ENCODE data around the gene CLDND2. TPM values are rescaled to one million over a fixed set of nuclear protein-coding genes. Genes with fewer than 3 reads are reported as not detected.
"Not testable (repeated sequence)": the region's sequence is repeated elsewhere in the genome, so short reads cannot be mapped to it uniquely, and the experiment has no call there.

The CLDND2 gene
- 16.2 and 23.2 TPM in 2 replicates for total RNA-seq

GRCh38 chr19:51368366-51369282 lies at the start of gene CLDND2:
Gene CLDND2, minus strand, starts transcription at chr19:51369003. Its CDS starts 426 bp downstream, at chr19:51368577.
- no peaks in the 10 kb centered on the region for H3K27me3 Mint-ChIP-seq (ENCODE audit: insufficient read depth)
- H3K36me3 Mint-ChIP-seq (ENCODE audit: low read depth): peaks cover 25% of the 10 kb centered on the region
- intact Hi-C loops (cut with micrococcal nuclease): loop anchor here (5.0 kb wide), 1 partner anchor 39 kb away; no protein-coding TSS in a partner anchor
- no peak for DNase-seq (ENCODE audit: low spot score)
- H3K4me3 Mint-ChIP-seq: peak within 1 kb of the TSS; percentile 98
- H3K27ac Mint-ChIP-seq: peak within 1 kb of the TSS; percentile 96
- H3K4me1 Mint-ChIP-seq (ENCODE audit: low read depth): peaks cover 68% of the 10 kb centered on the region
- no peaks in the 10 kb centered on the region for H3K9me3 Mint-ChIP-seq

GRCh38 chr19:51417810-51418157 lies 49.0 kb upstream of the CLDND2 start:
- no peaks in the 10 kb centered on the region for H3K36me3 Mint-ChIP-seq (ENCODE audit: low read depth)
- no peak for DNase-seq (ENCODE audit: low spot score)
- peak overlapping the region; percentile 29 for H3K27ac Mint-ChIP-seq
- intact Hi-C loops (cut with micrococcal nuclease): loop anchor here (1.0 kb wide), 2 partner anchors 22 to 98 kb away; no protein-coding TSS in a partner anchor
- no peaks in the 10 kb centered on the region for H3K9me3 Mint-ChIP-seq
- no peak overlapping the region for H3K4me3 Mint-ChIP-seq
- H3K4me1 Mint-ChIP-seq (ENCODE audit: low read depth): peaks cover 12% of the 10 kb centered on the region
- peaks cover 19% of the 10 kb centered on the region for H3K27me3 Mint-ChIP-seq (ENCODE audit: insufficient read depth)

DNA sequence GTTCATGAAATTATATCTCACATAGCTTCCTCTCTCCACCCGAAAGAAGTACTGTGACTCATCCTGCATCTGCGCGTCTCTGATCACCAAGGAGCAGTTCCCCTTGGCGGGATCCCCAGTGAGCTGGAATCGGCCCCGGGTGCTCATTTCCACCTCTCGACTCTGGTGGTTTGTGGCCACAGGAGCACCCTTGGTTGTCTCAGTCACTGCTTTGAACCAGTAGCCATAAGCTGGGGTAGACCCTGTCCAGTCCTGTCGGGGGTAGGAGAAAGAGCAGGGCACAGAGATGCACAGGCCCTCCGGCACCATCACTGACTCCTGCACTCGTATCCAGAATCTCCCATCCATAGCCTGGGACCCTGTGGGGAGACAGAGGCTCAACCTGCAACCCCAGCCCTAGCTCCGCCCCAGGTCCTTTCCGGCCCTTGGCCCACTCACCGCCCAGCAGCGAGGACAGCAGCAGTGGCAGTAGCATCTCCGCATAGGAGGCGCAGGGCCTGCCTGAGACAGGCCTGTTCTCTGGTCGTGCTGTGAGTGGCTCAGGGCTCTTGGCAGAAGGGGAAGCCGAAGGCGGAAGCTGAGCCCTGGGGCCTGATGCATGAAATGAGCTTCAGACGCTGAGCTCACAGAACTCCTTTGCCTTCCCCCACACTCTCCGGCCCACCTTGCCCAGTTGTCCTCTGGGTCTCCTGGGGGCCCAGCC lies 48.5 kb upstream of the CLDND2 start, which contains the start of gene SIGLEC10:
Gene SIGLEC10, minus strand, starts transcription at position 536 of the 703 bp plus-strand sequence. Its CDS starts 61 bp downstream, at position 475.
- Mint-ChIP-seq H3K4me3 (peak within 1 kb of the TSS; percentile 16), H3K27me3 (ENCODE audit: insufficient read depth) (peaks cover 14% of the 10 kb centered on the region), H3K36me3 (ENCODE audit: low read depth) (no peaks in the 10 kb centered on the region), H3K27ac (peak within 1 kb of the TSS; percentile 29), H3K9me3 (no peaks in the 10 kb centered on the region), H3K4me1 (ENCODE audit: low read depth) (peaks cover 12% of the 10 kb centered on the region)
- DNase-seq (ENCODE audit: low spot score): peak; percentile 2
- intact Hi-C loops (cut with micrococcal nuclease): loop anchor here (1.0 kb wide), 2 partner anchors 22 to 98 kb away; no protein-coding TSS in a partner anchor

GRCh38 chr19:51416422-51416821 lies 47.6 kb upstream of the CLDND2 start:
- H3K4me1 Mint-ChIP-seq (ENCODE audit: low read depth); H3K36me3 Mint-ChIP-seq (ENCODE audit: low read depth); intact Hi-C loops (cut with micrococcal nuclease); H3K9me3 Mint-ChIP-seq; H3K4me3 Mint-ChIP-seq; H3K27ac Mint-ChIP-seq; DNase-seq (ENCODE audit: low spot score): not testable (repeated sequence)
- peaks cover 11% of the 10 kb centered on the region for H3K27me3 Mint-ChIP-seq (ENCODE audit: insufficient read depth)

DNA sequence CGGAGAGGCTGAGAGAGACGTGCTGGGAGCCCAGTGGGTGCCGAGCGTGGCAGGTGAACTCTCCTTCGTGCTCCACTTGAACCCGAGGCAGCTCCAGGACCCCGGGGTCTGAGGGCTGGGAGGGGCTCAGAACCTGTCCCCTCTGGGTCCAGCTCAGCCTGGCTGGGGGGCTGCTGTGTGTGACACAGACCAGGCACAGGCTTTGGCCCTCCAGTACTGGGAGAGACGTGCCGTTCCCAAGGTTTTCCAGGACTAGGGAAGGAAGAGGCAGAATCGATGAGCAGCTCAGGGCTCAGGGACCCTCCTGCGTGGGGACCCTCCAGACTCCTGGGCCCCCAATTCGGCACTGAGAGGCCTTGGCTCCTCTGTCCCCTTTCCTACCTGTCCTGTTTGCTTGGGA lies 46.4 kb upstream of the CLDND2 start:
- Mint-ChIP-seq H3K4me3 (no peak overlapping the region), H3K4me1 (ENCODE audit: low read depth) (peaks cover 8% of the 10 kb centered on the region), H3K36me3 (ENCODE audit: low read depth) (no peaks in the 10 kb centered on the region), H3K9me3 (no peaks in the 10 kb centered on the region), H3K27me3 (ENCODE audit: insufficient read depth) (peaks cover 7% of the 10 kb centered on the region), H3K27ac (no peak overlapping the region)
- intact Hi-C loops (cut with micrococcal nuclease): no loop called here
- DNase-seq (ENCODE audit: low spot score): no peak

DNA sequence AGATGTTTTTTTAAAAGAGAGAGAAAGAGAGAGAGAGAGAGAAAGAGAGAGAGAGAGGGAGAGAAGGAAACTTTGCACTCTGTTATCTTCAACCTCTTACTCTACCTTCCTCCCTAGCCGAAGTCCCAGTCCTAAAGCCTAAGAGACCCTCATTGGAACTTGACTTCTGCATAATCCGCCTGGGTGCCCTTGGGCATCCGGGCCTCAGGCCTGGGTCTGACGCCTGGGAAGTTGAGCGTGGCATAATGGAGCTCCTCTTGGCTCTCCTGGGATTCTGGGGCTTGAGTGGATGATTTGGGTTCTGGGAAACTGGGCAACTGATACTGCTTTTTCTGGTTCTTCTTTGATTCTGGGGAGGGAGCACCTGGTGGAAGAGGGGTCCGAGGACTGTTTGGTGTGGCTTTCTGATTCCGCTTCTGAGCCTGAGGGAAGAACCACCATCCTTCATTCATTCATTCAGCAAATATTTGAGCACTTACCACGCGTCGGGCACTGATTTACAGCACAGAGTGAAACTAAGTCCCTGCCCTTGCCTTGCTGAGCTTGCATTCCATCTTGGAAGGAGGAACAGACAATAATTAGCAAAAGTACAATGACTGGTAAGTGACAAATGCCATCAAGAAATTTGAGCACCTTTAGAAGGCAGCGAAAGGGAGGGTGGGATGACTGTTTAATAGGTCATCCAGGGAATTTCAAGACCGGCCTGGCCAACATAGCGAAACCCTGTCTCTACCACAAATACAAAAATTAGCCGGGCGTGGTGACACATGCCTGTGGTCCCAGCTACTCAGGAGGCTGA lies 42.3 kb upstream of the CLDND2 start:
- H3K36me3 Mint-ChIP-seq (ENCODE audit: low read depth): no peaks in the 10 kb centered on the region
- H3K4me3 Mint-ChIP-seq: no peak overlapping the region
- H3K27me3 Mint-ChIP-seq (ENCODE audit: insufficient read depth): peaks cover 1% of the 10 kb centered on the region
- peaks cover 7% of the 10 kb centered on the region for H3K4me1 Mint-ChIP-seq (ENCODE audit: low read depth)
- intact Hi-C loops (cut with micrococcal nuclease): no loop called here
- H3K9me3 Mint-ChIP-seq: no peaks in the 10 kb centered on the region
- no peak overlapping the region for H3K27ac Mint-ChIP-seq
- no peak for DNase-seq (ENCODE audit: low spot score)

DNA sequence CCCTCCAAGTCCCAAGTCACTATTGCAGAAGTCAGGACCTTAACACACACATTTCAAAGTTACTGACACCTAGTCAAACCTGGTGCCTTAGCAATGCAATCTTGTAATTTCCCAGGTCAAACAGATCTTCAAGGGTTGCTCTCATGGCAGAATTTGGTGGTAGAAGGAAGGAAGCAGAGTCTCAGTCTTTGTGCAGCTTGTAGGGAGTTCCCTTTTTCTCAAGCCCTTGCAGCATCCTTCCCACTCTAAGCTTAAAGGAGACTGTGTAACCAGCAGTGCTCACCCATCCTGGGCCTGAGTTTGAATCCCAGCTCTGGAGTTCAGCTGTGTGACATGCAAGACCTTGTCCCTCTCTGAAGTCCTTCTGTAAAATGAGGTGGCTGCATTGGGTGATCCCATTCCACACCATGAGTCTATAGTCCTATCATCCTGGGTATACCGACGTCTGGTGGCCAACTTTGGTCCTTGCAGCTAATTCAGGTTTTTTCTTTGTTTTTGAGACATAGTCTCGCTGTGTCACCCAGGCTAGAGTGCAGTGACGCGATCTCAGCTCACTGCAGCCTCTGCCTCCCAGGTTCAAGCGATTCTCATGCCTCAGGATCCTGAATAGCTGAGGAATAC lies 38.8 kb upstream of the CLDND2 start:
- Mint-ChIP-seq H3K27ac (no peak overlapping the region), H3K36me3 (ENCODE audit: low read depth) (peaks cover 4% of the 10 kb centered on the region), H3K4me1 (ENCODE audit: low read depth) (peaks cover 7% of the 10 kb centered on the region), H3K9me3 (peaks cover 8% of the 10 kb centered on the region), H3K4me3 (no peak overlapping the region), H3K27me3 (ENCODE audit: insufficient read depth) (peaks cover 1% of the 10 kb centered on the region)
- peak; percentile 12 for DNase-seq (ENCODE audit: low spot score)
- intact Hi-C loops (cut with micrococcal nuclease): loop anchor here (1.0 to 5.0 kb wide), 3 partner anchors 9 to 68 kb away; partner anchors contain the start of genes CLDND2 and ETFB

DNA sequence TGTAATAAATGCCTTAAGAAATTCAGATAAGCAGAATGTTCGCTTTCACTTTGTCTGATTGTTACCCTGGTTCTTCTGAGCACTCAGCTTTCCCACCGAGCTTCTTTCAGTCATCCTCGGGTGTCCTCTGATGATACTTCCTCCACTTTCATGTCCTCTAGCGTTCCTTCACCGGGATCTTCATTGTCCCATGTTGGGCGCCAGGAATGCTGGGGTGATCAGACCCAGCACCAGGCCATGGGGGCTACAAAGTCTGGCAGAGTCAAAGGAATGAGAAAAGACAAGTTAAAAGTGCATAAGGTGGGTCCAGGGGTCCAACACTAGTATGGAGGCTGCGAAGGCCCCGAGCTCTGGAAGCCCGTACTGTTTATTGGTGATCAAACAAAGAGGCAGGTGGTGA lies 33.3 kb upstream of the CLDND2 start:
- Mint-ChIP-seq H3K27me3 (ENCODE audit: insufficient read depth) (no peaks in the 10 kb centered on the region), H3K4me3 (no peak overlapping the region), H3K36me3 (ENCODE audit: low read depth) (peaks cover 10% of the 10 kb centered on the region), H3K4me1 (ENCODE audit: low read depth) (peaks cover 9% of the 10 kb centered on the region), H3K27ac (no peak overlapping the region), H3K9me3 (peaks cover 16% of the 10 kb centered on the region)
- no peak for DNase-seq (ENCODE audit: low spot score)
- intact Hi-C loops (cut with micrococcal nuclease): no loop called here

DNA sequence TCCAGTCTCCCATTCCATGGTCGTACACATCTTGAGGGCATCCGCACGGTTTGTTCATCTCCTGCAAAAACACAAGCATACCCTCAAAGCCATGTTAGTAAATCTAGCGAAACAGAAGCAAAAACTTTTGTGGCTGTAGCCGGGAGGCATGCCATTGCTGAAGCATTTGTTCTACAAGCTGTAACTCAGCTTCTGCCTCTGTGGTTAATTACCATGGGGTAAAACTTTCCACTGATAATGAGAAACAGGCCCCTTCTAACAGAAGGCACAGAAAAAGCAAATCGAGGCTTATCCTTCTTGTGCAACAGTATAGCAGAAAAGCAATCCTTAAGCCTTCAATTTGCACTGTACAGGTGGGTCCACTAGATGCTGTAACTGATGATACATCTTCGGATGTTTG lies 31.1 kb upstream of the CLDND2 start:
- H3K9me3 Mint-ChIP-seq: peaks cover 16% of the 10 kb centered on the region

DNA sequence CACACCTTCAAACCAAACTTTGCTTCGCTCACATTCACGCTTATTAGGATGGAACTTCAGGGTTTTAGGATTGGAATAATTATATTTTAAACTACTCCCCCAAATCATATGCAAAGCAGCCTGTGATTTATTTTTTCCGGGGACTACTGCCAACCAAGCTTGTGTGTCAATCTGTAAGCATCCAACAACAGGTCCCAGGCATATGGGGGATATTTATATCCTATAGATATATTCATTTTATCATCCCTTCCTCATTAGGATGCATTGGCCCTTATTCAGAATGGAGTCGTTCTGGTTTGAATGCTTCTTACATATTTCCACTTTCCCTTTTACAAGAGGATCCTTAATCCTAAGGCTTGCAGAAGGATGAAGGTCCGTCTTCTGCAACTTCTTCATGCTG lies 30.4 kb upstream of the CLDND2 start:
- no peak overlapping the region for H3K4me3 Mint-ChIP-seq
- H3K9me3 Mint-ChIP-seq: peaks cover 16% of the 10 kb centered on the region
- no peak overlapping the region for H3K27ac Mint-ChIP-seq
- no peak for DNase-seq (ENCODE audit: low spot score)
- intact Hi-C loops (cut with micrococcal nuclease): no loop called here
- peaks cover 10% of the 10 kb centered on the region for H3K36me3 Mint-ChIP-seq (ENCODE audit: low read depth)
- no peaks in the 10 kb centered on the region for H3K27me3 Mint-ChIP-seq (ENCODE audit: insufficient read depth)
- peaks cover 30% of the 10 kb centered on the region for H3K4me1 Mint-ChIP-seq (ENCODE audit: low read depth)

More for the DNA sequence above, 31.1 kb upstream of the CLDND2 start:
- H3K36me3 Mint-ChIP-seq (ENCODE audit: low read depth): peaks cover 10% of the 10 kb centered on the region
- H3K27ac Mint-ChIP-seq; intact Hi-C loops (cut with micrococcal nuclease); H3K4me3 Mint-ChIP-seq; H3K27me3 Mint-ChIP-seq (ENCODE audit: insufficient read depth); DNase-seq (ENCODE audit: low spot score): not testable (repeated sequence)
- H3K4me1 Mint-ChIP-seq (ENCODE audit: low read depth): peaks cover 24% of the 10 kb centered on the region

GRCh38 chr19:51398096-51398704 lies 29.4 kb upstream of the CLDND2 start:
- no peak overlapping the region for H3K4me3 Mint-ChIP-seq
- H3K4me1 Mint-ChIP-seq (ENCODE audit: low read depth): peaks cover 37% of the 10 kb centered on the region
- no peak overlapping the region for H3K27ac Mint-ChIP-seq
- H3K27me3 Mint-ChIP-seq (ENCODE audit: insufficient read depth): no peaks in the 10 kb centered on the region
- H3K36me3 Mint-ChIP-seq (ENCODE audit: low read depth): peaks cover 6% of the 10 kb centered on the region
- no peak for DNase-seq (ENCODE audit: low spot score)
- intact Hi-C loops (cut with micrococcal nuclease): loop anchor here (1.0 kb wide), 4 partner anchors 9 to 259 kb away; no protein-coding TSS in a partner anchor
- peaks cover 13% of the 10 kb centered on the region for H3K9me3 Mint-ChIP-seq

DNA sequence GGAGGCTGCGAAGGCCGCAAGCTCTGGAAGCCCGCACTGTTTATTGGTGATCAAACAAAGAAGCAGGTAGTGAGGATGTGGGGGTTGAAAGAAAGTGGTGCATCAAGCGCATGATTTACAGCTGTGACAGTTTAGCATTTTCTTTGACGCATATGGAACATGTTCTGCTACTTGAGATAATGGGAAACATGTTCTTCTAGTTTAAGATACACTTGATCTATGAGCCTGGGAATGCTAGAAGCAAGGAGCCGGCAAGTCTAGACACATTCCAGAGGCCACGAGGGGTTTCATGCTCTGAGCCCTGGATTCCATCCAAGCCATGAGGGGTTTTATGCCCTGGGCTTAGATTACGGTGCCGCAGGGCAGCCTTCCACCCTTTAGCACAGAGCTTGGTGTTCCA lies 28.6 kb upstream of the CLDND2 start:
- DNase-seq (ENCODE audit: low spot score); H3K36me3 Mint-ChIP-seq (ENCODE audit: low read depth); H3K27me3 Mint-ChIP-seq (ENCODE audit: insufficient read depth); H3K4me3 Mint-ChIP-seq; H3K9me3 Mint-ChIP-seq; H3K27ac Mint-ChIP-seq; intact Hi-C loops (cut with micrococcal nuclease): not testable (repeated sequence)
- peaks cover 44% of the 10 kb centered on the region for H3K4me1 Mint-ChIP-seq (ENCODE audit: low read depth)
